H1 (cell line): ENCODE data around the gene GNG12. TPM values are rescaled to one million over a fixed set of nuclear protein-coding genes. Genes with fewer than 3 reads are reported as not detected.

ENCODE experiments used
- CTCF ChIA-PET: fragments of 300-600 bp; sonication (Branson Sonifier 250); formaldehyde crosslinking; loops from one replicate; lab custom pipeline; 2021; ENCODE audit not compliant: partially characterized antibody; lab: Charles Lee
- POLR2A ChIA-PET: fragments of 300-600 bp; sonication (Branson Sonifier 250); formaldehyde crosslinking; loops from one replicate; lab custom pipeline; 2021; ENCODE audit warnings: inconsistent platforms; ENCODE audit not compliant: partially characterized antibody; lab: Charles Lee
- DNase-seq, 2 experiments: peaks; one replicate each; pipeline versions ENCODE4 v3.0.0 to v3.0.0-alpha.2; 2010 to 2022; ENCODE audit warnings: low spot score in 2 of 2, low read depth in 1 of 2, mixed read lengths in 1 of 2
- FAIRE-seq: peaks from 2 replicates; lab custom pipeline; 2011; peaks lifted over from hg19 to GRCh38; lab: Jason Lieb, UNC
- H2AFZ ChIP-seq: 2 replicates; pipeline ENCODE4 v1.8.1; 2012; ENCODE audit warnings: low read length, inconsistent platforms
- H2AK5ac ChIP-seq: 2 replicates; pipeline ENCODE4 v1.6.1; 2013; ENCODE audit warnings: low read depth, low read length
- H2BK120ac ChIP-seq: replicated peaks from 2 replicates; pipeline ENCODE3; 2013; ENCODE audit warnings: low read depth, low read length, inconsistent platforms
- H2BK12ac ChIP-seq: 2 replicates; pipeline ENCODE4 v1.6.1; 2013; ENCODE audit warnings: low read depth, low read length
- H2BK15ac ChIP-seq: 2 replicates; pipeline ENCODE4 v1.6.1; 2013; ENCODE audit warnings: low read length
- H2BK20ac ChIP-seq: 2 replicates; pipeline ENCODE4 v1.6.1; 2013; ENCODE audit warnings: low read length
- H2BK5ac ChIP-seq: 2 replicates; pipeline ENCODE4 v1.6.1; 2013; ENCODE audit warnings: low read depth, low read length
- H3K14ac ChIP-seq: 2 replicates; pipeline ENCODE4 v1.6.1; 2013; ENCODE audit warnings: inconsistent platforms; ENCODE audit not compliant: insufficient read length
- H3K18ac ChIP-seq: 2 replicates; pipeline ENCODE4 v1.6.1; 2013; ENCODE audit warnings: low read length; ENCODE audit errors: extremely low read depth
- H3K23ac ChIP-seq: 2 replicates; pipeline ENCODE4 v1.6.1; 2013; ENCODE audit warnings: inconsistent platforms; ENCODE audit not compliant: insufficient read length
- H3K23me2 ChIP-seq: 2 replicates; pipeline ENCODE4 v1.6.1; 2013; ENCODE audit warnings: low read depth, low read length
- H3K27ac ChIP-seq: 2 replicates; pipeline ENCODE4 v1.6.1; 2011; ENCODE audit warnings: low read depth, low read length, inconsistent platforms
- H3K27me3 ChIP-seq, 4 experiments: replicated peaks in 1 of 4; 1 replicate in 1 of 4; 2 replicates in 3 of 4; pipeline versions ENCODE4 v1.6.1 to v1.8.1; 2011 to 2013; ENCODE audit warnings: low read length in 3 of 4, mild to moderate bottlenecking in 3 of 4, inconsistent platforms in 2 of 4, mixed read lengths in 2 of 4, moderate library complexity in 1 of 4; ENCODE audit not compliant: control insufficient read depth in 3 of 4, insufficient read depth in 3 of 4; ENCODE audit errors: extremely low read depth in 1 of 4
- H3K36me3 ChIP-seq, 4 experiments: 2 replicates each; pipeline versions ENCODE4 v1.6.1 to v1.8.1; 2011 to 2013; ENCODE audit warnings: mild to moderate bottlenecking in 4 of 4, low read length in 3 of 4, moderate library complexity in 2 of 4, control low read depth in 1 of 4, inconsistent platforms in 1 of 4; ENCODE audit not compliant: insufficient read depth in 4 of 4, control insufficient read depth in 2 of 4
- H3K4ac ChIP-seq: replicated peaks from 2 replicates; pipeline ENCODE3; 2013; ENCODE audit warnings: low read length, low read depth, mixed read lengths, inconsistent platforms; ENCODE audit not compliant: insufficient read length
- H3K4me1 ChIP-seq, 4 experiments: replicated peaks in 1 of 4; 1 replicate in 1 of 4; 2 replicates in 3 of 4; pipeline versions ENCODE4 v1.6.1 to v1.8.1; 2011 to 2013; ENCODE audit warnings: low read length in 3 of 4, inconsistent platforms in 2 of 4, mixed read lengths in 1 of 4; ENCODE audit not compliant: insufficient read depth in 4 of 4, control insufficient read depth in 3 of 4
- H3K4me2 ChIP-seq, 2 experiments: 2 replicates each; pipeline versions ENCODE4 v1.6.1 to v1.8.1; 2011 to 2013; ENCODE audit warnings: low read depth in 2 of 2, low read length in 2 of 2, control low read depth in 1 of 2, inconsistent platforms in 1 of 2, mild to moderate bottlenecking in 1 of 2; ENCODE audit not compliant: insufficient read depth in 1 of 2
- H3K4me3 ChIP-seq, 4 experiments: fragments of 200-600, 300-600 bp in 1 of 4; sonication (generic), shearing (Covaris generic), sonication (Bioruptor Twin) in 1 of 4; 2 replicates each; pipeline versions ENCODE4 v1.5.1 to v1.8.1; 2011 to 2016; ENCODE audit warnings: low read length in 4 of 4, low read depth in 3 of 4, control low read depth in 2 of 4, inconsistent platforms in 2 of 4, mild to moderate bottlenecking in 2 of 4, mixed read lengths in 1 of 4, moderate library complexity in 1 of 4; ENCODE audit not compliant: insufficient read depth in 2 of 4; ENCODE audit errors: extremely low read depth in 1 of 4
- H3K56ac ChIP-seq: replicated peaks from 2 replicates; pipeline ENCODE3; 2013; ENCODE audit warnings: low read depth, mild to moderate bottlenecking, mixed read lengths, low read length, inconsistent platforms; ENCODE audit not compliant: insufficient read length
- H3K79me1 ChIP-seq: 2 replicates; pipeline ENCODE4 v1.6.1; 2013; ENCODE audit warnings: low read depth, low read length, control low read depth
- H3K79me2 ChIP-seq, 2 experiments: 2 replicates each; pipeline versions ENCODE4 v1.6.1 to v1.8.1; 2012 to 2013; ENCODE audit warnings: low read length in 2 of 2, mild to moderate bottlenecking in 2 of 2, inconsistent platforms in 1 of 2; ENCODE audit not compliant: insufficient read depth in 2 of 2, control insufficient read depth in 1 of 2
- H3K9ac ChIP-seq, 4 experiments: replicated peaks in 1 of 4; 1 replicate in 1 of 4; 2 replicates in 3 of 4; pipeline versions ENCODE4 v1.6.1 to v1.8.1; 2011 to 2013; ENCODE audit warnings: low read depth in 3 of 4, low read length in 3 of 4, control low read depth in 2 of 4, mild to moderate bottlenecking in 2 of 4, moderate library complexity in 2 of 4, inconsistent platforms in 1 of 4; ENCODE audit errors: extremely low read depth in 1 of 4
- H3K9me3 ChIP-seq, 2 experiments: 2 replicates each; pipeline versions ENCODE4 v1.6.1 to v1.8.1; 2012 to 2013; ENCODE audit warnings: mild to moderate bottlenecking in 2 of 2, moderate library complexity in 2 of 2, control low read depth in 1 of 2, inconsistent platforms in 1 of 2, low read depth in 1 of 2, low read length in 1 of 2, mixed read lengths in 1 of 2; ENCODE audit not compliant: insufficient read depth in 2 of 2
- H4K20me1 ChIP-seq, 2 experiments: replicated peaks in 1 of 2; 2 replicates each; pipeline versions ENCODE3 to v1.8.1; 2011 to 2013; ENCODE audit warnings: inconsistent platforms in 2 of 2, low read length in 2 of 2, mild to moderate bottlenecking in 1 of 2; ENCODE audit not compliant: insufficient read depth in 2 of 2, control insufficient read depth in 1 of 2
- H4K5ac ChIP-seq: 2 replicates; pipeline ENCODE4 v1.6.1; 2013; ENCODE audit warnings: low read length, low read depth, mixed read lengths, inconsistent platforms; ENCODE audit not compliant: insufficient read length
- H4K8ac ChIP-seq: 2 replicates; pipeline ENCODE4 v1.8.0; 2013; ENCODE audit warnings: mild to moderate bottlenecking, moderate library complexity, low read length, inconsistent platforms; ENCODE audit not compliant: insufficient read depth; ENCODE audit errors: extremely low read depth
- H4K91ac ChIP-seq: replicated peaks from 2 replicates; pipeline ENCODE3; 2013; ENCODE audit warnings: low read length, mixed read lengths, inconsistent platforms; ENCODE audit not compliant: insufficient read length
- BACH1 ChIP-seq: IDR thresholded peaks from 2 replicates; pipeline ENCODE4 v1.6.1; 2012; ENCODE audit warnings: low read length, improper control_type of control experiment
- CHD2 ChIP-seq: IDR thresholded peaks from 2 replicates; pipeline ENCODE4 v1.6.1; 2012; ENCODE audit warnings: low read length, improper control_type of control experiment
- EGR1 ChIP-seq: IDR thresholded peaks from 2 replicates; pipeline ENCODE4 v1.6.1; 2011; ENCODE audit warnings: low read depth, low read length, borderline replicate concordance
- EP300 ChIP-seq, 2 experiments: IDR thresholded peaks; 1 replicate in 1 of 2; 2 replicates in 1 of 2; pipeline ENCODE4 v1.6.1; 2011 to 2012; ENCODE audit warnings: low read depth in 2 of 2, low read length in 2 of 2, mild to moderate bottlenecking in 2 of 2, borderline replicate concordance in 1 of 2, inconsistent platforms in 1 of 2, moderate library complexity in 1 of 2
- TCF12 ChIP-seq: IDR thresholded peaks from 2 replicates; pipeline ENCODE4 v1.6.1; 2011; ENCODE audit warnings: low read depth, mild to moderate bottlenecking, low read length
- WGBS, 2 experiments: shearing (Covaris generic) in 1 of 2; methylation state at CpG; one replicate each; pipeline versions ENCODE4 v1.1.6 to v1.1.7; 2013 to 2015; ENCODE audit warnings: low lambda C conversion rate in 2 of 2, mixed read lengths in 2 of 2, inconsistent platforms in 1 of 2, low coverage in 1 of 2, missing lambda C conversion rate in 1 of 2; ENCODE audit not compliant: insufficient replicate concordance in 2 of 2, insufficient coverage in 1 of 2, insufficient read length in 1 of 2; ENCODE audit errors: extremely low coverage in 1 of 2, missing lambda C conversion rate in 1 of 2; 5-methylcytosine and 5-hydroxymethylcytosine counted together
- polyA plus RNA-seq, 7 experiments: library from polyadenylated mRNA; depleted of rRNA in 3 of 7; stranded (reverse) in 5 of 7; unstranded in 2 of 7; fragments of >200 nt in 5 of 7; fragments of 200-250 nt in 2 of 7; gene quantifications; 1 replicate in 5 of 7; 2 replicates in 1 of 7; 4 replicates in 1 of 7; pipeline versions ENCODE4 v1.2.1 to v1.2.3, GENCODE V29; 2011 to 2013; ENCODE audit warnings: missing spikeins in 2 of 7, mixed read lengths in 2 of 7
- total RNA-seq: library from RNA; stranded (reverse); fragmentation: NEBNext Ultra II Directional; extraction: Animal tissue kit (Norgen Biotek cat#: 25700); gene quantifications from 2 replicates; pipeline ENCODE4 v1.2.1, GENCODE V29; 2021

GNG12 gene
- total and polyA plus RNA-seq, 2 of the 8 experiments (the other 6 are each of a cell fraction or from before 2014, with no cell fraction given): 11.4 to 35.8 TPM

DNA sequence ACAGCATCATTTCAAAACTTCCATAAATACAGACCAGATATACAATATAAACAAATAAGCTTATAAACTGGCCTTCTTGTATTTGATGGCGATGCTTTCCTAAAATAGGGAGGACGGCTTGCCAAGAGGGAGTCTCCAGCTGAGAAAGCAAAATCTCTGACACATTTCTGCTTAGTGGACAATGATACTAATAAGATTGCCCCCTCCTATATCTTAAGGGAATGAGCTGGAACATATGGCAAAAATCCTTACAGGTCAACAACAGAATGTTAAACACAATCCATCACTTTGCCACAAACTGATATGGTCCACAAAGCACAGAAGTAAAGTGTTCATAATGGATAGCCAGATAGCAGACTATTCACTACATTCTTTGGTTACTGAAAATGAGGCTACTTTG is 155.3 kb downstream of the GNG12 start:
- Histone ChIP-seq H3K4me1 (no peaks in the 10 kb centered on the region), H2BK120ac (no peak overlapping the region), H3K9me3 (no peaks in the 10 kb centered on the region), H3K27me3 (no peaks in the 10 kb centered on the region), H3K4me2 (no peak overlapping the region), H3K79me2 (no peaks in the 10 kb centered on the region), H2AFZ (no peak overlapping the region), H3K23ac (no peak overlapping the region), H2BK5ac (no peak overlapping the region), H2BK15ac (no peak overlapping the region), H3K4ac (no peak overlapping the region), H3K18ac (no peak overlapping the region), H3K79me1 (no peaks in the 10 kb centered on the region), H3K27ac (no peak overlapping the region), H2AK5ac (no peak overlapping the region), H4K91ac (no peak overlapping the region), H2BK12ac (no peak overlapping the region), H3K56ac (no peak overlapping the region), H3K36me3 (no peaks in the 10 kb centered on the region), H3K23me2 (no peaks in the 10 kb centered on the region; the same call in 1 of the 2 replicates), H3K9ac (no peak overlapping the region), H3K4me3 (no peak overlapping the region), H4K5ac (no peak overlapping the region), H4K8ac (no peak overlapping the region), H2BK20ac (no peak overlapping the region), H4K20me1 (no peaks in the 10 kb centered on the region), H3K14ac (no peak overlapping the region)
- FAIRE-seq (no peak), DNase-seq (no peak)
- 97% methylated on average over 2 of the region's 2 CpGs; no CpG with 5 or more reads in 1 of the 2 experiments for WGBS, 2 experiments
- ChIA-PET CTCF (interaction anchor here (0.6 to 3.8 kb wide), 13 partner anchors 8 to 474 kb away, joined by 3 to 24 read pairs (median 4); no protein-coding TSS in a partner anchor), POLR2A (interaction anchor here (1.4 kb wide), 1 partner anchor 9 kb away, joined by 3 read pairs; no protein-coding TSS in a partner anchor)
- TF ChIP-seq EP300 (IDR thresholded peaks at IDR 0.05; ENCODE audit: borderline replicate concordance in 1 of 2, low read depth in 2 of 2, low read length in 2 of 2): no peak
- TF ChIP-seq CHD2: no peak
- TF ChIP-seq BACH1: no peak
- no peak for TF ChIP-seq EGR1
- TF ChIP-seq TCF12: no peak
